Measurements from ENCODE around the gene SMC6. TPM values are rescaled to one million over a fixed set of nuclear protein-coding genes. Genes with fewer than 3 reads are reported as not detected.

The SMC6 gene
- total and polyA plus RNA-seq, 10 of the 15 experiments (the other 5 are each of a cell fraction or from before 2014, with no cell fraction given), result 12.8 to 63.8 (median 38.8) TPM

- POLR2A ChIA-PET, result interaction anchor here (1.4 kb wide), 1 partner anchor 14 kb away, joined by 4 read pairs; no protein-coding TSS in a partner anchor
- intact Hi-C loops (cut with micrococcal nuclease; ENCODE audit: unreplicated experiment) (loop anchor here (1.0 to 5.0 kb wide), 2 partner anchors 11 to 165 kb away; no protein-coding TSS in a partner anchor), in situ Hi-C loops (cut with MboI) (no loop called here)
- Histone ChIP-seq H3K79me2 (ENCODE audit: control insufficient read depth, insufficient read depth, low read length) (no peaks in the 10 kb centered on the region), H4K20me1 (ENCODE audit: control insufficient read depth, insufficient read depth) (no peaks in the 10 kb centered on the region), H3K27me3 (replicated peaks in 1 of 2; ENCODE audit: control insufficient read depth in 2 of 2, insufficient read depth in 2 of 2, low read length in 1 of 2) (no peaks in the 10 kb centered on the region), H3K9me3 (replicated peaks; ENCODE audit: control insufficient read depth, insufficient read depth, low read length) (no peaks in the 10 kb centered on the region), H3K9ac (ENCODE audit: control insufficient read depth, insufficient read depth, low read length) (peak overlapping the region; percentile 18), H3K36me3 (ENCODE audit: control insufficient read depth in 2 of 2, insufficient read depth in 2 of 2, low read length in 1 of 2) (peaks cover 0 to 5% of the 10 kb centered on the region in 2 experiments; a peak in 3 of 4 replicates), H3K4me1 (ENCODE audit: control insufficient read depth, insufficient read depth, low read length) (peaks cover 15% of the 10 kb centered on the region), H2AFZ (ENCODE audit: control insufficient read depth, low read depth, low read length) (no peak overlapping the region), H3K4me3 (no peak overlapping the region), H3K4me2 (ENCODE audit: control insufficient read depth, insufficient read depth) (no peak overlapping the region), H3K27ac (ENCODE audit: control insufficient read depth, insufficient read depth) (peak overlapping the region; percentile 57; the same call in 1 of the 2 replicates)
- WGBS (ENCODE audit: insufficient coverage, insufficient replicate concordance, low lambda C conversion rate, missing lambda C conversion rate), result 99% methylated on average over 4 of the region's 4 CpGs
- no peak for FAIRE-seq
- no peak for TF ChIP-seq SIN3A (IDR thresholded peaks at IDR 0.05; ENCODE audit: low read depth, low read length)
- TF ChIP-seq ZNF217 (IDR thresholded peaks at IDR 0.05), result no peak
- no peak for TF ChIP-seq EZH2 (IDR thresholded peaks at IDR 0.05; ENCODE audit: borderline replicate concordance, control insufficient read depth, low read depth, low read length)
- TF ChIP-seq EED (IDR thresholded peaks at IDR 0.05; ENCODE audit: low read depth), result no peak
- no peak for TF ChIP-seq RBBP5 (conservative IDR thresholded peaks at IDR 0.05)
- no peak for TF ChIP-seq MEF2B (IDR thresholded peaks at IDR 0.05; ENCODE audit: partially characterized antibody, poor library complexity, severe bottlenecking)
- TF ChIP-seq MLLT1 (IDR thresholded peaks at IDR 0.05), result no peak
- no peak for TF ChIP-seq NFYA (IDR thresholded peaks at IDR 0.05; ENCODE audit: borderline replicate concordance, low read depth, low read length)
- TF ChIP-seq KAT2A (conservative IDR thresholded peaks at IDR 0.05; ENCODE audit: control insufficient read depth, low read depth, low read length), result no peak
- no peak for TF ChIP-seq SIX5 (IDR thresholded peaks at IDR 0.05; ENCODE audit: low read depth, low read length, severe bottlenecking)
- TF ChIP-seq REST (IDR thresholded peaks at IDR 0.05; ENCODE audit: low read depth, low read length), result no peak
- no peak for TF ChIP-seq ASH2L (IDR thresholded peaks at IDR 0.05; ENCODE audit: borderline replicate concordance, low read depth)
- TF ChIP-seq HCFC1 (IDR thresholded peaks at IDR 0.05; ENCODE audit: low read length), result no peak
- TF ChIP-seq BCL11A (IDR thresholded peaks at IDR 0.05; ENCODE audit: low read depth, low read length), result no peak
- RAD21 ChIA-PET (ENCODE audit: unreplicated experiment), result interaction anchor here (1.2 to 4.6 kb wide), 3 partner anchors 11 to 175 kb away, joined by 3 to 25 read pairs (median 12); no protein-coding TSS in a partner anchor
- CTCF ChIA-PET, result interaction anchor here (1.3 to 24.9 kb wide), 3 partner anchors 7 to 163 kb away, joined by 3 to 604 read pairs (median 604); no protein-coding TSS in a partner anchor
- DNase-seq (ENCODE audit: low read depth, low spot score), result no peak
- ATAC-seq, result no peak
- SMC1A ChIA-PET (ENCODE audit: uncharacterized antibody, unreplicated experiment), result interaction anchor here (1.0 to 6.9 kb wide), 4 partner anchors 11 to 163 kb away, joined by 3 to 80 read pairs (median 13); no protein-coding TSS in a partner anchor
- no TSS peak for BruUV-seq (replicated peaks)
Observed at GRCh38 chr2:17657759-17658158, 95.9 kb downstream of the SMC6 start.
